IPS-18a (cell line): Measurements from ENCODE around the gene CENPE.

Experiments
- H3K27ac ChIP-seq: one replicate; pipeline ENCODE4 v1.5.1; 2013; ENCODE audit warnings: low read length
- H3K27me3 ChIP-seq: one replicate; pipeline ENCODE4 v1.6.1; 2013; ENCODE audit warnings: mild to moderate bottlenecking, low read length; ENCODE audit not compliant: control insufficient read depth, insufficient read depth
- H3K36me3 ChIP-seq: one replicate; pipeline ENCODE4 v1.6.1; 2013; ENCODE audit warnings: low read depth, low read length; ENCODE audit not compliant: control insufficient read depth
- H3K4me1 ChIP-seq: one replicate; pipeline ENCODE4 v1.6.1; 2013; ENCODE audit warnings: low read depth, low read length; ENCODE audit not compliant: control insufficient read depth
- H3K4me3 ChIP-seq: one replicate; pipeline ENCODE4 v1.5.1; 2013; ENCODE audit warnings: low read length
- H3K9ac ChIP-seq: one replicate; pipeline ENCODE4 v1.6.1; 2013; ENCODE audit warnings: mild to moderate bottlenecking, low read length, moderate library complexity
- H3K9me3 ChIP-seq: one replicate; pipeline ENCODE4 v1.6.1; 2013; ENCODE audit warnings: low read depth, low read length; ENCODE audit not compliant: control insufficient read depth

Gene CENPE

DNA sequence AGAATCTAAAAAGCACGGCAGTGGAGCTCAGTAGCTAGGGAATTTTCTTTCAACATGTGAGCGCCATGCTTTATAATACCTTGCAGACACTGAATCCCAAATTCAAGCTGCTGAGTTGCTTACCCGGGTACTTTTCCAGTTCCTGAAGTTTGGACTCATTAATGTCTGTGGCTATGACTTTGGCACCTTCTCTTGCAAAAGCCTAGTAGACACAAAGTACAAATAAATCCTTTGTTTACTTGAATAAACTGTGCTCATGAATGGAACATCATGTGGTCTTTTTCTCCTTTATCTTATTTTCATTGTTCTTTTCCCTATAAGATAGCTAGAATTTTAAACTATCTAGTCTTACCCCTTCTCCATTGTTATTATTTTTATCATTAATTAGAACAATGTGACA lies 103.1 kb downstream of the CENPE start:
- H3K9ac ChIP-seq: no peak overlapping the region
- H3K9me3 ChIP-seq: no peaks in the 10 kb centered on the region
- no peak overlapping the region for H3K4me3 ChIP-seq
- no peak overlapping the region for H3K27ac ChIP-seq
- H3K4me1 ChIP-seq: peaks cover 8% of the 10 kb centered on the region
- H3K36me3 ChIP-seq: peaks cover 12% of the 10 kb centered on the region
- H3K27me3 ChIP-seq: no peaks in the 10 kb centered on the region

DNA sequence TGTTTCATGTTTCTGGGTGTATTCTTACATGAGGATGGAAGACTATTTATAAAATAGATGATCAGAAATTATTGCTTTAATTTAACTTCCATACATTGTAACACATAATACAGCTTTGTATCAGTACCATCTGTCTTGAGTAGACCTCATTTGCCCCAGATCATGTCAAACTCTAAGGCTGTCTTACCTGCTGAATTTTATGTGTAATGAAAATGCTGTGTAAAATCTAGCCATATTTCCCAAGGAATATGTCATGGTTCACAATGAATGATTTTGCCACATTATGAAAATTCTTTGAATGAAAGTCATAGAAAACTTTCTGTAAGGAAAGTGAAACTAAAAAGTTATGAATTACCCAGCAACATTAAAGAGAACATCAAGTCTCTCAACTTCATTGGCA lies 105.9 kb downstream of the CENPE start:
- Histone ChIP-seq H3K27ac (no peak overlapping the region), H3K36me3 (peaks cover 29% of the 10 kb centered on the region), H3K9ac (no peak overlapping the region), H3K4me3 (no peak overlapping the region), H3K9me3 (no peaks in the 10 kb centered on the region), H3K4me1 (no peaks in the 10 kb centered on the region), H3K27me3 (no peaks in the 10 kb centered on the region)

DNA sequence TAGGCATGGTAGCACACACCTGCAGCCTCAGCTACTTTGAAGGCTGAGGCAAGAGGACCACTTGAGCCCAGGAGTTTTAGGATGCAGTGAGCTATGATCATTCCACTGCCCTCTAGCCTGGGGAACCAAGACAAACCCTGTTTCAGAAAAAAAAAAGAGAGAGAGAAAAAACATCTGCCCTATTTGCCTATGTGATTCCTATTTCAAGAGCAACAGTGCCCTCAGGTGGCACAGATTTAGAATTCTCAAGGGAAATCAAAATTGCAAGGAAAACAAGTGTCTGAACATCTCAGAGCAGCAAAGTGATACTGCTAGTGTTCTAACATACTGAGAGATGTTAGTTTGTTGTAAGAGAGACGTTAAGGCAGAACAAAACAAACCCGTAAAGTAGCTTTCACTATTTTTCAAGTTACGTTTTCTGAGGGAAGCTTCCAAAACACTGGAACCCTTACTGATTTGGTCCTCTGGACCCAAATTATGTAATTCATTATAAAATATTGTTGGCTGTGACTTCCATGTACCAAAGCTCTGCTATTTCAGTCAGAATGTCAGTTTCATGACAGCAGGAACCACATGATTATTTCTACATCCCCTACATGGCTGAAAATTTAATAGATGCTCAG lies 106.4 kb downstream of the CENPE start:
- Histone ChIP-seq H3K27ac (no peak overlapping the region), H3K9me3 (no peaks in the 10 kb centered on the region), H3K4me3 (no peak overlapping the region), H3K9ac (no peak overlapping the region), H3K4me1 (no peaks in the 10 kb centered on the region), H3K27me3 (no peaks in the 10 kb centered on the region), H3K36me3 (peaks cover 34% of the 10 kb centered on the region)

DNA sequence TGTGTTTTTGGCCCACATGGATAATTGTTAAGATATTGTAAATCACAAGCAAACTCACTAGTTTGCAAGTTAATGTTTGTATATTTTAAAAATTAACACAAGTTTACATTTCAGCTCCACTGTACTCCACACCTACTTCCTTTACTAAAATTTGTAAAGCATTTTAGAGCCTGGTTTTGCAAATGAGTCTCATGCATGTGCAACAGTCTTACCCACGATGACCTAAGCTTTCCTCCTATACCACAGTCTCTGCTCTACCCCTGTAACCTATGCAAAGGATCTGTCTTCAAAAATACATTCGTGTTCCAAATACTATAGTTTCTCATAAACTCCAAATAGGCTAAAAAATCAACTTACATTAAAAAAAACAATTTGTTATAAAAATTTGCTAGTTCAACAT lies 108.7 kb downstream of the CENPE start:
- Histone ChIP-seq H3K9me3 (no peaks in the 10 kb centered on the region), H3K9ac (no peak overlapping the region), H3K4me3 (no peak overlapping the region), H3K27me3 (no peaks in the 10 kb centered on the region), H3K4me1 (no peaks in the 10 kb centered on the region), H3K27ac (no peak overlapping the region), H3K36me3 (peaks cover 53% of the 10 kb centered on the region)

DNA sequence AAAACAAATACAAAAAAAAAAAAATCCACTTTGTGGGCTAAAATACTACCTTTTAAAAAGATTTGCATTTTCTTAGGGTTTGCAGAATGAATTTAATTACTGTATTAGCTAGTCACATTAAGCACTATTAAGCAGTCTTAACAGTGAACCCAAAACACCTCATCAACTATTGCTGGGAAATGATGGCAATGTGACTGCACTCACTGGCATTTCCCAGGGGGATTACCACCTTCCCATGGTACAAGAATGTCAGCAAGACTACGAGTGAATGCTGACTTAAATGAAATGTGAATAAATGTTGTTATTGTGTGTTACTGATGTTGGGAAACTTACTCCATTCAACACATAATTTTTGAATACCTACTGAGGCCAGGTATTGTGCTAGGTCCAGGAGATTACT lies 111.6 kb downstream of the CENPE start:
- no peaks in the 10 kb centered on the region for H3K27me3 ChIP-seq
- H3K9me3 ChIP-seq: no peaks in the 10 kb centered on the region
- no peaks in the 10 kb centered on the region for H3K4me1 ChIP-seq
- peaks cover 53% of the 10 kb centered on the region for H3K36me3 ChIP-seq
- H3K27ac ChIP-seq: no peak overlapping the region
- no peak overlapping the region for H3K9ac ChIP-seq
- H3K4me3 ChIP-seq: no peak overlapping the region

DNA sequence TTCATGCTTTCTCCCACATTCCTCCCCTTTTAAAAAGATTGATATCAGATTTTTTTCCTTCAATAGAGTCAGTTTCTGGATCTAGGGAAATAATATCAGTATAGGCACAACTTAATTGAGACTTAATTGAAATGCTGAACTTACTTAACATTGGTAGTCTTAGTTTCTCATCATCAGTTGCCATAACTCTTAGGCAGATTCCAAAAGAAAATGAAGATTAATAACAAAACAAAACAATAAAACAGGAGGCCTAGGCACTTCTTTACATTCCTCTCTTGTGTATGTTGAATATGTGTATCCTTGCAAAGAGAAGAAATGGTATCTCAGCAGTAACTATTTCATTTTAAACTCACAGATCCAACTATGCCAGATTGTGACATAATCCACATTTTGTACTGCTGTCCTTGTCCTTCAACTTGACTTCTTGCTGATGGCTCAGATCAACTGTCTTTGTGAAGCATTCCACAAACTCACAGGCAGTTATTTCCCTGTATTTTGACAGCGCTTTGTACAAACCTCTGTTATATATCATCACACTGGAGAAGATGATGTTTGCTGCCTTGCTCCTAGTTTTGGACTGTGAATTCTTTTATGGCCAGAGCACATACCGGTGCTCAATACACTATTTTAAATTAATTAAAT lies 112.5 kb downstream of the CENPE start:
- no peaks in the 10 kb centered on the region for H3K4me1 ChIP-seq
- no peaks in the 10 kb centered on the region for H3K9me3 ChIP-seq
- peaks cover 47% of the 10 kb centered on the region for H3K36me3 ChIP-seq
- H3K27me3 ChIP-seq: no peaks in the 10 kb centered on the region
- no peak overlapping the region for H3K27ac ChIP-seq
- H3K9ac ChIP-seq: no peak overlapping the region
- H3K4me3 ChIP-seq: no peak overlapping the region

DNA sequence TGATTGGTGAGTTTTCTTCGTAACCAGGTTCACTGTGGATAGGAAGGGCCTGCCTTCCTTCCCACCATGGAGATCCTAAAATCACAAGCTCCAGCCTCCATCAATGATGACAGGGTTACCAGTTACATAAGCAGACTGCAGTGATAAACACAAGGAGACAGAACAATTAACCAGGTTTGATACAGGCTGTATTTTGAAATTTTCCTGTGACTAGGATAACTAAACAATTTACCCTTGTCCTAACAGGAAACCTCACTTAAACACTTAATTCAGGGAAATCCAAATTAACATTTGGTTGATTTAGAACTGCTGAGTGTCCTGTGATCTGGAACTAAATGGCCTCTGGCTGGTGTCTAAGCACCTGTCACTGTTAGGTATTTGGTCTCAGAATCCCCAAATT lies 118.5 kb downstream of the CENPE start:
- Histone ChIP-seq H3K4me1 (peaks cover 8% of the 10 kb centered on the region), H3K9me3 (no peaks in the 10 kb centered on the region), H3K27me3 (peaks cover 33% of the 10 kb centered on the region), H3K9ac (no peak overlapping the region), H3K27ac (no peak overlapping the region), H3K36me3 (no peaks in the 10 kb centered on the region), H3K4me3 (no peak overlapping the region)

DNA sequence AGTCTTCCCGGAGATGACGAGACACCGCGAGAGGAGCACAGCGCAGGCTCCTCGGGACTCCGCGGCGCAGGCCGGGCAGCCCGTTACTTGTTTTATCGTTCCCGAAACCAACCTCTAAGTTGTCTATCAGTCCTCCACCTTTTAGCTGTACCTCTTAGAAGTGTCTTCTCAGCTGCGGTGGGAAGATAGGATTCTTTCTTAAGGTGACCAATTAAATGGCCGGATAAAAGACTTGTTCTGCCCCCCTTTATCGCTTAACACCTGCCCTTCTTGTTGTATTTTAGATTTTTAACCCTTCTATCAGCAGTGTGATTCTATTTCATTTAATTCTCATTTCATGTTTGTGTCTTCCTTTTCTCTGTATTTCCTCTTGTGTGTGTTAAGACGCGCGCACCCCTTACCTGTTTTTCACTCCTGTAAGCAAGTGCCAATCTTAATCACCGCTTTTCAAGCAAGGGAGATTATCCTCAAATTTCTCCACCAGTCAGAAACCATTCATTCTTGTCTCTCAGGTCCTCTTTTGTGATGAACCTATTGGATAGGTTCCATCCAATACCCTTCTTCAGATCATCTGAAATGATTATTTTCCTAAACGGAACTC lies 121.3 kb downstream of the CENPE start, which contains the start of gene SLC9B2:
Gene SLC9B2 (minus strand): TSS at position 15 of the 601 bp plus-strand sequence. CDS start 9,211 bp downstream, outside the sequence.
- H3K27me3 ChIP-seq: peaks cover 35% of the 10 kb centered on the region
- peak within 1 kb of the TSS; percentile 69 for H3K4me3 ChIP-seq
- H3K9me3 ChIP-seq: no peaks in the 10 kb centered on the region
- H3K36me3 ChIP-seq: no peaks in the 10 kb centered on the region
- no peak within 1 kb of the TSS for H3K27ac ChIP-seq
- H3K4me1 ChIP-seq: peaks cover 8% of the 10 kb centered on the region
- peak within 1 kb of the TSS; percentile 72 for H3K9ac ChIP-seq

DNA sequence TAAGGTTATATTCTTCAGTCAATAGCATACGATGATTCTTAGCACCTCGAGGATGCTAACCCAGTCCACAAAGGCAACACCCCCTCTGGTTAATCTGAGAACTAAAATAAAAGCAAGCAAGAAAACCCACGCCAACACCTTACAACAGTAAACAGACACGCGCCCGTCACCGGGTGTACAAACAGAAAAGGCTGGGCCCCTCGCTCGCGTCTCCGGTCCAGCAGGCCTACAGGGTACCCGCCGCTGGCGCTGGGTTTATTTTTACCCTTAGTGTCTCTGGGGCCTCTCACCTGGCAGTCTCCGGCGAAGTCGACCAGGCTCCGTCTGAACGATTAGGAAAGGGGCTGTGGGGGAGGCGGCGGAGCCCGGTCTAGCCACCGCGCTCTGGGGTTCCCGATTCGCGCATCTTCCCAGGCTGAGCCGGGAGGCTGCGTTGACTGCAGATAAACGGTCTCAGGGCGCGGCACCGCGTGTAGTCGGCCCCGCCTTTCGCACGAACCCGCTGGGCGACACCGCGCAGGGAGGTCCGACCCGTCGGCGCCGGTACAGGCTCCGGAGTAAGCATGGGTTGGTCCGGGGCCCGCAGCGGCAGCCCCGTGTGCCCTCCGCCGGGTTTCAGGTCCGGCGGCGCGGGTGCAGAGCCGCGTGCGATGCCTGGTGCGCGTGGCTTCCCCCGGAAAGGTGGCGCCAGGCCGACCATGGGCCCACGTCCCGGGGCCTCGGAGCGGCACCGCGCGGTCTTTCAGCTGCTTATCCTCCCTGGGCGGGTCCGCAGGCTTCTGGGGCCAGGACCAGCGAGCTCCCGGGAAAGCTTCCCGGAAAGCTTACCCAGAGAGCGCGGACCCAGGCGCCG lies 122.0 kb downstream of the CENPE start:
- peak overlapping the region; percentile 72 for H3K9ac ChIP-seq
- H3K27ac ChIP-seq: no peak overlapping the region
- H3K27me3 ChIP-seq: peaks cover 35% of the 10 kb centered on the region
- H3K4me3 ChIP-seq: peak overlapping the region; percentile 69
- H3K9me3 ChIP-seq: no peaks in the 10 kb centered on the region
- H3K4me1 ChIP-seq: peaks cover 8% of the 10 kb centered on the region
- H3K36me3 ChIP-seq: no peaks in the 10 kb centered on the region

DNA sequence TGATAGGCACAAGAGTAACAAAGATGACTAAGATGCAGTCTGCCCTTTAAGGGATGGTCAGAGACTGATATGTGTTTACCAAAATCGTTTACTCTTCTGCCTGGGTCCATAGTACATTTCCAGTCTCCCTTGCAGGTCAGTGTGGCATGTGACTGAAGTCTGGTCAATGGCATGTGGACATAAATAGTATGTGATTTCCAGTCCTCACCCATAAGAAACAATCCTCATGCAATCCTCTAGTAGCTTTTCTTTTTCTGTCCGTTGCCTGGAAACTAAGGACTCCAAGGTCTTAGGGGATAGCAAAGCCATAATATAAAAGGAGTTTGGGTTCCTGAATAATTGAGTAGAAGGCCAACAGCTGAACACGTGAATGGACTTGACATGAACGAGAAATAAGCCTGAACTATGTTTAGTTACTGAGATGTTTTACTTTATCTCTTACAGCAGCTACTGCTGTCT lies 122.7 kb downstream of the CENPE start:
- H3K36me3 ChIP-seq: no peaks in the 10 kb centered on the region
- H3K27me3 ChIP-seq: peaks cover 35% of the 10 kb centered on the region
- H3K9me3 ChIP-seq: no peaks in the 10 kb centered on the region
- no peak overlapping the region for H3K27ac ChIP-seq
- peak overlapping the region; percentile 69 for H3K4me3 ChIP-seq
- H3K4me1 ChIP-seq: peaks cover 8% of the 10 kb centered on the region
- H3K9ac ChIP-seq: peak overlapping the region; percentile 72

DNA sequence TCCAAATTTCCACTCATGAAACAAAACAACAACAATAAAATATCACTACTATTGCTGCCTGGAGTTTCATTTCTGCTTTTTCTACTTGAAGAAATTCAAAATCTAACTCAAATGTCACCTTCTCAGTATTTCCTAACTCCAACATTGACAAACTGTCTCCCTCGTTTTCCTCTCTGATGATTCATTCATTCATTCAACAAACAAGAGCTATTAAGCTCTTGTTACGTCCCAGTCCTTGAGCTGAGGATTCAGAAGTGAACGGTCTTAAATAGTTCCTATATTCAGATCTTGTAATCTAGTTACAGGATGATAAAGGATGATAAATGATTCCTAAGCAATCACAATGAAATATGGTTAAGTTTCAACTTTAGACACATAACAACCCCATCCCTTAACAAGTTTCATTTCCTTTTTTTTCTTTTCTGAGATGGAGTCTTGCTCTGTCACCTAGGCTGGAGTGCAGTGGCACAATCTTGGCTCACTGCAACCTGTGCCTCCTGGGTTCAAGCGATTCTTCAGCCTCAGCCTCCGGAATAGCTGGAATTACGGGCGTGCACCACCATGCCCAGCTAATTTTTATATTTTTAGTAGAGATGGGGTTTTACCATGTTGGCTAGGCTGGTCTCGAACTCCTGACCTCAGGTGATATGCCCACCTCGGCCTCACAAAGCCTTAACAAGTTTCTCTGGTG lies 123.3 kb downstream of the CENPE start:
- peaks cover 11% of the 10 kb centered on the region for H3K4me1 ChIP-seq
- H3K9me3 ChIP-seq: no peaks in the 10 kb centered on the region
- peak overlapping the region; percentile 69 for H3K4me3 ChIP-seq
- H3K36me3 ChIP-seq: no peaks in the 10 kb centered on the region
- H3K27ac ChIP-seq: no peak overlapping the region
- H3K9ac ChIP-seq: no peak overlapping the region
- H3K27me3 ChIP-seq: peaks cover 35% of the 10 kb centered on the region
